Measurements from ENCODE around the gene SLC22A13.

GRCh38 chr3:38283810-38284755 lies 18.5 kb downstream of the SLC22A13 start:
- TF ChIP-seq CTCF (IDR thresholded peaks at IDR 0.05 in 4 of 5, conservative IDR thresholded peaks at IDR 0.05 in 1 of 5): no peak
- no peak for TF ChIP-seq POLR2A (IDR thresholded peaks at IDR 0.05)
